ENCODE results near the gene WWTR1.

WWTR1 gene

DNA sequence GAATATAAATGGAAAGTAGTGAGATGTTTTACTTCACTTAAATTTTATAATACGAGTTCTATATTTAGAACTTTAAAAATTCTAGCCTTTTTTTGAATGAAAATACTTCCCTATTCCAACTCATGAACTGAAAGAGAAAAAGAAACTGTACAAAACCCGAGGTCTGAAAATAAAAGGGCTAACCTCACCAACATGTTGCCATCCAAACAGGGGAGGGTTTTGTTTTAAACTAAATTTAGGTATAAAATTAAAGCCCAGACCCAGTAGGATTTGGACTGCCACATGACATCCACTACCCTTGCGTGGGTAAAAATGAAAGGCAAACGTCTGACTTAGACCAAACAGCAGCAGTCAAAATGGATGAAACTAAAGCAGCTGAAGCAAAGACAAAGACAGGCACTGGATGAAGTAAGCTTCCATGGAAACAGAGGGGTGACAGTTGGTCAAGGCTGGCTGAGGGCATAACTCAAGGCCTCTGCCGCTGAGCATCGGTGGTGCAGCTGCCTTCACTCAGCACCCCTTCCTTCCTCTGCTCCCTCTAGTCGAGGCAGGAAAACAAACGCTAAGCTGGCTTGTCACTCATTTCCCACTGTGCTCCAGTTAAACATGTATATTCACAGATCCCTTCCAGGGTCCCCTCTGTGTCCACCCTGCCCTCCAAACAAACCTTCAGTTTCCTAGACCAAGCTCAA lies 125.2 kb downstream of the WWTR1 start:
- DNase-seq (ENCODE audit: low read depth): no peak

DNA sequence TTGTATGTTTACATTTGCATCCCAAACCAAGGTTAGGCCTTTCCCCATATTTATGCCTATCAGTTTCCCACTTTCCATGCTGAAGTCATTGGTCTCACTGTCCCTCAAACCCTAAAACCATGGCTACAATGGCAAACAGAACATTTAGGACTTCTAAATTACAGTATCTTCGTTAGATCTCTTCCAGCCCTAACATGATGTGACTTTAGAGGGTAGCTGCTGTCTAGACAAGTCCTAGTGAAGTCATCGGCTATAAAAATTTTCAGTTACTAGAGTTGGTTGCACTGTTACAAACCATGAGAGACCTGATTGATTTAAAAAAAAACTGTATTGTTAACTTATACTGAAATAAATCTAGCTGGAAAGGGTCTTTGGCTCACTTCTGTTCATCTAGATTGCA lies 128.7 kb downstream of the WWTR1 start:
- DNase-seq (ENCODE audit: low read depth): no peak

DNA sequence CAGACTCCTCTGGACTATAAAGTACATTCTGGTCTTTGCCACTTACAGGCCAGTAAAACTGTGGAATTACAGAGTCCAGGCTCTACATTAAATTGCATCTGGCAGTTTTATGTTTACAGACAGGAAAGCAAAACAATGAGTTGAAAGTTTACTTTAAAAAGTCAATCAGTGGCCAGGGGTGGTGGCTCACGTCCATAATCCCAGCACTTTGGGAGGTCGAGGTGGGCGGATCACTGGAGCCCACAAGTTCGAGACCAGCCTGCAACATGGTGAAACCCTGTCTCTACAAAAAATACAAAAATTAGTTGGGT lies 129.5 kb downstream of the WWTR1 start:
- DNase-seq (ENCODE audit: low read depth): no peak

DNA sequence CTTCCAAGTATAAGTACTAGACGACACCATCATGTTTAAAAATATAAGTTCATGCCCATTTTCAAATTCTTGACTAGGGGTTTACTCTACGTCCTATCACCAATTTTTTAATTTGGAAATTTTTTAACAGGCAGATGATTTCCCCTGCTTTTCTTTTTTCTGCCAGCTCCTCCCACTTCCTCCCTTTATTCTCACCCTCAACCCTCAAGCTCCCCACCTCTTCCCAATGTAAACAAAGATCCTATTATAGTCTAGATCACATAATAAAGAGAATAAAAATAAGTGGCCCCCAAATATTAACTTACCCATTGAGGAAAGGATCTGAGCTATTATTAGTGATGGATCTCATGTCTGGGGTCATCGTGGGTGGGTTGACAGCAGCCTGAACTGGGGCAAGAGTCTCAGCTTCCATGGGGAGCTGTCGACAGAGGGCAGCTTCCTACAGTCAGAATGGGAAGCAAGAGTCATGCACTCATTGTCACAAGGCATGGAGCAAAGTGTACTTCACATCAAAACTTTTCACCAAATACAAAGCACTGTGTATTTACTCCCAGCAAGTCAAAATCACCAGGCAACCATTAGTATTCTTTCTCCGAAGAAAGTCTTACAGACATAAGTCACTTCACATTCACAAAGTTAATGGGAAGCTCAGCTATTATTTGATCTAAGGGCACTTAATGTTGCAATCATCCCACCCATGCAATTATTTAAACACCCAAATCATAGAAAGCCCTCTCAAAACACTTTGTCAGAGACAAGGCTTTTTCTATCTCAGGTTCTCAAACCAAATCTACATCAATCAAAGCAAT lies 130.1 kb downstream of the WWTR1 start:
- no peak for DNase-seq (ENCODE audit: low read depth)

DNA sequence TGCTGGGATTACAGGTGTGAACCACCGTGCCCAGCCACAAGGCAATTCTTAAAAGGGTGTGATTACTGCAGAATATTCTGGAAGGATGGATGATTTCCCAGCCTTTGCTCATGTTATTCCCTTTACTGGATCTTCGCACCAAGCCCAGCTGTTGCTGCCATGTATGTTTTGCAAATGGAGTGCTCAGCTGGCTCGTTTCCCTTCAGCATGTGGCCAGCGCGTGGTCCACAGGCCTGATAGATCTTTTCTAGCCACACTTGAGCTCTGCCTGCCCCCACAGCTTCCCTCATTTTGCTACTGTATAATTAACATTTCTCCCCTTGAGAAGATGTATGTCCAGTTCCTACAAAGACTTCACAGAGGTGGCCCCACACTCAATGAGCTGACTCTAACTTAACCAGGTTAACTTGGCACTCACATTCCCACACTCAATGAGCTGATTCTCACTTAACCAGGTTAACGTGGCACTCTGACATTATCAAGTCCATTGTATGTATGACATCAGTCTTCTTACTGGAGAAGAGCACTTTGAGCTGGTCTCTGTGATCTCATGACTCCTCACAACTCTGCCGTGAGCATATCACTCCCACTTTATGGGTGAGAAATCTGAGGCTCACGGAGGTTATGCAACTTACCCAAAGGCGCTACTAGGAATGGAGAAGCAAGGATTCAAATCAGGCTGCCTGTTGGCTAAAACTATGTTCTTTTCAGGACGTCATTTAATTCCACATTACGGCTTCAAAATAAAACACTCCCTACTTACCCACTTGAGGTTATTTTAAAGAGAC lies 134.1 kb downstream of the WWTR1 start:
- DNase-seq (ENCODE audit: low read depth): no peak

DNA sequence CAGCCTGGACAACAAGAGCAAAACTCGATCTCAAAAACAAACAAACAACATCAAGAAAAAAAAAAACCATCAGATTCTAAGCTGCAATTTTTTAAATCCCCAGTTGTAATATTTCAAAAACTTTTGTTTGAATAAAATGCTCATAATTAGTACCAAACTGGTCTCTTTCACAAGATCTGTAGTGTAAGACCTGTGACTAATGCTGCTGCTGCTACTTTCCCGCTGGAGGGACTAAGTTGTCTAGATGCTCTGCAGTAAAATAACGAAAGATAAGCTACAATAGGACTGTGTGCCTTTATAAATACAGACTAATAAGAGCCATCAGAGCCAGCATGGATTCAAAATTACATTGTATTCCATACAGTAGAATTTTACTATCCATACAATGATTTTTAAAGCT lies 137.9 kb downstream of the WWTR1 start:
- no peak for DNase-seq (ENCODE audit: low read depth)

DNA sequence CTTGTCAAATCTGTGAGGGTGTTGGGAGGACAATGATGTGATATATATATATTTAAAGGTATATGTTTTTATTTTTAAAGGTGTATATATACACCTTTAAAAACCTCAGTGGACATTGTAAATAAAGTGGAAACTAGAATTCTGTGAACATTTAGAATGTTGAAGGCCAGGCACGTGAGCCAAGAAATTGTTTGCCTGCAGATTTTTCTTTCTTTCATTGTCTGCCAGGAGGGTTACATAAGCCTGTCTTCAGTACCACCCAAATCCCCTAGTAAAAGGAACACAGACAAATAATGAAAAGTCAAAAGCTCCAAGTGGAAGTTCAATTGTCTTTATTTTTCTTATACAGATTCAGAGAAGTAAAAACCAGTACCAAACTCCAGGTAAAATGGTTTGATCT lies 140.9 kb downstream of the WWTR1 start:
- no peak for DNase-seq (ENCODE audit: low read depth)

DNA sequence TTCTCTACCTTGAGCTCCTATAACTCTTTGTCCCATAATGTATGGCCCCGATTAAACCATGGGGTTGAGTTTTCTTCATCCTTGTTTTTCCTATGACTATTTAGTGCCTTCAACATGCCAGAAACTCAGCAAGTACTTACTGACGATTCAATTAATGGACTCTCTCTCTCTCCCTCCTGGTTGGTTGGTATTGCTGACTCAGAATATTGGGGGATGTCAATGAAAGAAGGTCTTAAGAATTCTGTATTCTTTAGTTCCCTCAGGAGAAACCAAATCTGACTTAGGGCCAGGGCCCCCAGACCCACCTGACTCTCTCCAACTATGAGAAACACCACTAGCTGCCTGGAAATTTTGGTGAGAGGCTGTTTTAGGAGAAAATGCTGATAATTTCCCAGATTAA lies 142.6 kb downstream of the WWTR1 start:
- no peak for DNase-seq (ENCODE audit: low read depth)

DNA sequence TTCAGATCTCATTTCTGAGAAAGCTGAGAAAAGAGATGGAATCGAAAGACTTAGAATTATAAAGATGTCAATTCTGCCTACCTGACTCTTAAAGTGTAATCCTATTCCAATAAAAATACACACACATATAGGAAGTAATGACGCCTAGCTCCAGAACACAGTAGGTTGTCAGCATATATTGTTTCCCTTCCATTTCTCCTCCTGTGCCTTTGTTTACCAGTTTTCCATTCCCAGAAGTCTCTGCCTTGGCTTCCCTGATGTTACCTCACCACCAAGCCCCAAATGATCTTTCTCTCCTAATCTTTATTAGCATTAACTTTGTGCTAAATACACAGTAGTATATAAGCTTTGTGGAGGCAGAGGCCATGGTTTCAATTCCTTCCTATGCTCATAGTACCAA lies 143.4 kb downstream of the WWTR1 start:
- no peak for DNase-seq (ENCODE audit: low read depth)

DNA sequence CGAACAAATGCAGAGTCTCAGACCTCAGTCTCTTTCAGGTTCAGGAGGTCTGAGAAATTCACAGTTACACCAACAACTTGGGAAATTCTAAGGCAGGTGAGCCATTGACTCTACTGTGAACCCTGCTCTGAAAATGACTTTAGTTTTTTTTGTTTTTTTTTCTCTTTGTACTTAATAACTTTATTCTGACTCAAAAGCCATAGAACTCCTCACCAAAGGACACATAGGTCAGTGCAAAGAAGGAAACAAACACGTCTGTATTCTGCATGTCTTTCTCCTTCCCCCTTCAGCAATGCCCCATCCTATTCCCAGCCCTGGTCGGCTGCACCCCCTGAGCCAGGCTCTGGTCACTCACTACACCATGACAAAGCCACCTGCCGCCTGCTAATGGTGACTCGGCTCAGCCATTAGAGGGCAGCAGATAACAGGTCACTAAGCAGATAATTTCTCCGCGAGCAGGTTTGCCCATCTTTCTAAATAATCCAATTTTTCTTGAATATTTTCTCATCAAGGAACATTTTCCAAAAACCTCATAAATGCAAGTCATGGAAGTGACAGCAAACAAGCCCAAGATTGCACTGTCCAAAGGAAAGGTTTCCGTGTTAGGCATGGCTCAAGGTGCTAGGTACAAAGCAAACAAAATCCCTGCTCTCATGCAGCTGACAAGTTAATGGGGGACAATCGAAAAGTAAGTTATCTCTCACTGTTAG lies 145.6 kb downstream of the WWTR1 start:
- DNase-seq (ENCODE audit: low read depth): no peak

DNA sequence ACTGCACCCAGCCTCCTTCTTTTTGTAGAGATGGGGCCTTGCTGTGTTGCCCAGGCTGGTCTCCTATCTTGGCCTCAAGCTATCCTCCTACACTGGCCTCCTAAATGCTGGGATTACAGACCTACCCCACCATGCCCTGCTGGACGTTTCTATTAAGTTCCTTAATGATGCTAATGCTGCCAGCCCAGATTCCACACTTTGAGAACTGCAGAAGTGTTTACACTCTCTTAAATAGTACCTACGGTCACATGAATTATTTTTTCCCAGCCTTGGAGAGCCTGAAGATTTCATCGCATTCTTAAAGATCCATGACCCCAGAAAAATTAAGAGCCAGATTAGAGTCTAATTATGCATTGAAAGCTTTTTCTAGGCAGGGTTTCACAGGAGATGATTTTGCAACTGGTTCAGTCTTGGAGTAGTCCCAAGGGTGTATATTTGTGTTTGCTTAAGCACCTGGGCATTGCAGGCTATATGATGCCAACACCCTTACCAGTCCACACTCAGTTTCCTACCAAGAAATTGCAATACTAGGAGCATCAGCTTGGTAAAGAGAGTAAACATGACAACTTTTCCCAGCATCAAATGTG lies 146.7 kb downstream of the WWTR1 start:
- no peak for DNase-seq (ENCODE audit: low read depth)

DNA sequence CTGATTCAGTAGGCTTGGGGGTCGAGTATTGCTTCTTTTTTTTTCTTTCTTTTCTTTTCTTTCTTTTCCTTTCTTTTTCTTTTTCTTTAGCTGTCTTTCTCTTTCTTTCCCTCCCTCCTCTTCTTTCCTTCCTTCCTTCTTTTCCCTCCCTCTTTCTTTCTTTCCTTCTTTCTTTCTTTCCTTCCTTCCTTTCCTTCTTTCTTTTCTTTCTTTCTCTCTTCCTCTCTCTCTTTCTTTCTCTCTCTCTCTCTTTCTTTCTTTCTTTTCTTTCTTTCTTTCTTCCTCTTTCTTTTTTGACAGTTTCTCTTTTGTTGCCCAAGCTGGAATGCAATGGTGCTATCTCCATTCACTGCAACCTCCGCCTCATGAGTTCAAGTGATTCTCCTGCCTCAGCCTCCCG lies 147.3 kb downstream of the WWTR1 start:
- DNase-seq (ENCODE audit: low read depth): no peak

DNA sequence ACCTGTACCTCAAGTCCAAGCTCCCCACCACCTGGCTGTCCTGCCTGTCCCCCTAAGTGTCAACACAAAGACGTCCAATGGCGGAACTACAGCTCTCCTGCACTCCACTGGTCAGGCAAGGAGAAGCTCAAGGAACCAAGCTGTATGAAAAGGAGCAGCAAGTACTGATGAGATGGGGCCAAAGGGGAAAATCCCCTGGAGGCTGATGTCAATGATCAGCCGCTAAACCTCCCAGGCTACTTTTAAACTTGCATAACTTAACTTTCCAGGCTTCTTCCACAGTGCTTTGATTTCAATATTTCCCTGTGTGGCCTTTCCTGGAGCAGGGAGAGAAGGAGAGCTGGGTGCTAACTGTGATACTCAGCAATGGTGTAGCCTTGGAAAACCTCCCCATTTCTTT lies 148.3 kb downstream of the WWTR1 start:
- DNase-seq (ENCODE audit: low read depth): no peak

DNA sequence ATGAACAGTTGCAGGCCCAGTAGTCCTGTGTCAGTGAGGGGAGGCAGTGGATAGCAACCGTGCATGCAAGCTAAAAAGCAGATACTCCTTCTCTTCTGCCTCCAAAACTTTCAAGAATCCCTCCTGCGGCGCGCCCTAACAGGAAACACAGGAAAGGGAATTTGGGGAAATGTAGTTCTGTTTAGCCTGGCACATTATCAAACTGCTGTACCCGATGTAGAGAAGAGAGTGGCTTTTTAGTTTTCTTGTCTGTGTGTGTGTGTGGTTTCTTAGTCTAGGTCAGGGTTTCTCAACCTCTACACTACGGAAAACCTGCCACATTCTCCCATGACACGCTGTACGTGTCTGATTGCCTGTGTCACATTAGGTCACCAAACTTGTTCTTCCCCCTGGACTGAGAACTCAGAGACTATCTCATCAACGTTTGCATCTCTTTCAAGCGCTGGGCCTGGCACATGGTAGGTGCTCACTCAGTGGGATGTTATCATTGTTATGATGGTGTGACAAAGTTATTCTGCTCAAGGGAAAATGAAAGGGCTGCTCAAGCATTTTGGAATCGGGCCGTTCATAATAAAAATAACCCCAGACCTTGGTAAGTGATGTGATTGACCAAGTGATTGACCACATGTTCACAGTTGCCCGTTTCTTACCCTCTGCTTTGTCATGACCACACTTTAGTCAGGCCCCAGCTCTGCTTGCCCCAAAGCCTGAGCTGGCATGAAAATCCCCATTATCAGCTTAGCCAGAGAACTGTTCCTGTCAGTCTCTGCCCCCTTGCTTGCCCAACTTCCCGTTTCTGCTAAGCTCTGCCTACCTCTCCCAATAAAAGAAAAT lies 150.1 kb downstream of the WWTR1 start:
- no peak for DNase-seq (ENCODE audit: low read depth)

DNA sequence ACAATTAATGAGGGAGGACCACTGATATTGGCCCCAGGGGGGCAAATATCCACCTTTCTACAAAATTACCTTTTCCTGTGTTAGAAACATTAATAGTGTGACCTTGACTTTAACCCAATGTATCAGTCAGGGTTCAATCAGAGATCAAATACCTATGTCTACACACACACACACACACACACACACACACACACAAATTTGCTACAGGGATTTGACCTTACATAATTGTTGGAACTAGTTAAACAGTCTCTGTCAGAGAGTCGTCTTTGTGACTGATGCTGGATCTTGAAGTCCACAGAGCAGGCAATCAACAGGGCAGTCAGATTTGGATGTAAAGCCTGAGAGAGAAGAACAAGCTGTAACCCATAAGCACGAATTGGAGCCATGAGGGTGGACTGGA lies 150.9 kb downstream of the WWTR1 start:
- DNase-seq (ENCODE audit: low read depth): no peak

DNA sequence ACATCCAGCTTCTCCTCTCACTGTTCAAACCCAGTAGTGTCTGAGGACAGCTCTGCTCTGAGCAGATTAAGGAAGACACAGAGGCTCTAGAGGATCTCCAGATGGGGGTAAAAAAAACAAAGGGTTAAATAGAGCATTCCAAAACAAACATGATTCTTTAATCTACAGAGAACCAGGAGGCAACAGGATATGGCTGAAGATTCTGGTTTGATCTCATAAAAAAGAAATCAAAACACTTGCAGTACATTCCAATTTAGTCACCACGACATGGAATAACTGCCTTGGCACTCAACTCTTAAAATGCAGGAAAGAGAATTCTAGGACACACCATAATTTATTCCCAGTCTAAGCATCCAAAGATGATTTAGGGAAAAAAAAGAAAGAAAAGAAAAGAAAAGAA lies 151.3 kb downstream of the WWTR1 start:
- no peak for DNase-seq (ENCODE audit: low read depth)

DNA sequence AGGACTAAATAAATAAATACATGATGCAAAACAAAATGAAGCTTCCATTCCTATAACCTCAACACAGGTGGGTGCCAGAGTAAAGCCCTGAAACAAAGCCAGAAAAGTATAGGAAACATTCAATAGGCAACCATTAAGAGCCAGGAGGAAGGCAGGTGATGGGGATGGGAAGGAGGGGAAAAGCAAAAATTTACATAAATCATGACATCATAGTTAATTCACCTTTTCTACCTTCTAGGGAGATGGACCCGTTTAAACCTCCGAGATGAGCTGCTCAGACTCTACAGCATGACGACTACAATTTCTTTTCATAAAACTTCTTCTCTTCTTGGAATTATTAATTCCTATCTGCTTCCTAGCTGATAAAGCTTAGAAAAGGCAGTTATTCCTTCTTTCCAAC lies 155.4 kb downstream of the WWTR1 start:
- no peak for DNase-seq (ENCODE audit: low read depth)

DNA sequence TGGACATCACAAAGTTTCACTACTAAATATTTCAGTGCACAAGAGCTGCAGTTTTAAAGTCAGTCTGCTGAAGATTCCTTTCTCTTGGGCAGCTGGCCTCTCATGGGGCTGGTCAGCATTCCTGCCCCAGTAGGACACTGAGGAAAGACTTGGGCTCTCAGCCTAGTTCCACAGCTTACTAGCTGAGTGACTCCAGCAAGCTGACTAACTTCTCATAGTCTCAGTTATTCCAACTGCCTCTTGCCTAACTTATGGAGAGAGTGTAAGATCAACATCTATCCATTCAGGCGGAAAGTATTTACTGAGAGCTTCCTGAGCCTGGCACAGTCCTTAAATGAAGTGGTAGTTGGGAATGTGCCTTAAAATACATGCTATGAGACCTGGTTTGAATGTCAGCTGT lies 156.3 kb downstream of the WWTR1 start:
- DNase-seq (ENCODE audit: low read depth): no peak

DNA sequence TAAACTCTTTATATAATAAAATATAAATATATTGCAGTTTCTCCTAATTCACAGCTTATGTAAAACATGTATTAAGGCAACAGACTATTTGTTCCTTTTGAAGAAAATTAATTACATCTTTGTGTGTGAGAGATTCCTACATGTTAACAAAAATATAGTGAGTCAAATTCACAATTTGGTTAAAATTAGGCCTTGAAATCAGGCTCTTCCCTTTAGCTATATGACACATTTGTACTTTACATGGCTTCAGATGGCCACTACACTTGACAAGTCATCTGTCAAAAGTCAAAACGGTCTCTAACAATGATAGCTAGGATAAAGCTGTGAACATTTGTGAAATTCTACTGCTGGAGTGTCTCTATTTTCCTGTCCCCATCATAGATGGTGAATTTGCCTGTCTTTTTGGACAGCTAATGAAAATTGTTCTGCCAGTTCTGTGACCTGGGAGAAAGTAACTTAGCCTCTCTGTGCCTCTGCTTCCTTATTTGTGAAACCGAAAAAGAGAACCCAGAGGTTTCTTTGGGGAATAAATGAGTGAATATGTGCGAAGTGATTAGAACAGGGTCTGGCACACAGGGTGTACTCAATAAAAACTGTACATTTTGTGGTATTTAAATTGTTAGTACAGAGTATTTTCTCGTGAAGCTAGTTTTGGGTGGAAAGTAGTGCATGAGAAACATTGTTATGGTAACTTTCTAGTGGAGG lies 159.7 kb downstream of the WWTR1 start:
- DNase-seq (ENCODE audit: low read depth): no peak

DNA sequence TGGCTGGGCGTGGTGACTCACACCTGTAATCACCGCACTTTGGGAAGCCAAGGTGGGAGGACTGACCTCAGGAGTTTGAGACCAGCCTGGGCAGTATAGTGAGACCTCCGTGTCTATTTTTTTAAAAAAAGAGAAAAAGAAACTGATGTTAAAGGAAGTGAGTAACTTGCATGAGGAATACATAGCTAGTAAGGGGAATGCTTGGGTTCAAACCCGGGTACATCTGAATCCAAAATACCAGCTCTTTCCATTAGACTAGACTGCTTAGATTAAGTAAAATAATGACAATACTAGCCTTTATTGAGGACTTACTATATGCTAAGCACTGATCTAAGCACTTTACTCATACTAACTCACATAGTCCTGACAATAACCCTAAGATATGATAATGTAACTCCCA lies 160.9 kb downstream of the WWTR1 start:
- DNase-seq (ENCODE audit: low read depth): no peak
